Mesenchymal stem cell (in vitro differentiated cells and primary cell): ENCODE results near the gene MCUB.

Source experiments
- DNase-seq: peaks from one replicate; pipeline ENCODE4 v3.0.0-alpha.2; 2013
- H2AFZ ChIP-seq: one replicate; pipeline ENCODE4 v1.6.1; 2013; ENCODE audit warnings: low read depth, mild to moderate bottlenecking, control low read depth, inconsistent platforms, low read length, moderate library complexity
- H2AK5ac ChIP-seq: 2 replicates; pipeline ENCODE4 v1.6.1; 2013; ENCODE audit warnings: low read length, moderate library complexity, mild to moderate bottlenecking, inconsistent platforms; ENCODE audit not compliant: severe bottlenecking
- H2BK120ac ChIP-seq: one replicate; pipeline ENCODE4 v1.6.1; 2013; ENCODE audit warnings: low read depth, mild to moderate bottlenecking, inconsistent platforms, low read length, moderate library complexity
- H2BK12ac ChIP-seq, 2 experiments: one replicate each; pipeline ENCODE4 v1.6.1; 2013; ENCODE audit warnings: inconsistent platforms in 2 of 2, low read length in 2 of 2, mild to moderate bottlenecking in 2 of 2, moderate library complexity in 2 of 2, control low read depth in 1 of 2
- H2BK15ac ChIP-seq: one replicate; pipeline ENCODE4 v1.6.1; 2013; ENCODE audit warnings: mild to moderate bottlenecking, low read depth, inconsistent platforms; ENCODE audit not compliant: poor library complexity, severe bottlenecking
- H2BK5ac ChIP-seq: 2 replicates; pipeline ENCODE4 v1.6.1; 2013; ENCODE audit warnings: low read depth, mild to moderate bottlenecking, low read length, control low read depth, inconsistent platforms; ENCODE audit not compliant: poor library complexity, severe bottlenecking
- H3K14ac ChIP-seq, 2 experiments: one replicate each; pipeline ENCODE4 v1.6.1; 2013; ENCODE audit warnings: inconsistent platforms in 2 of 2, low read length in 2 of 2, control low read depth in 1 of 2, mild to moderate bottlenecking in 1 of 2, moderate library complexity in 1 of 2
- H3K18ac ChIP-seq, 2 experiments: one replicate each; pipeline ENCODE4 v1.6.1; 2013; ENCODE audit warnings: inconsistent platforms in 2 of 2, low read length in 2 of 2, control low read depth in 1 of 2, low read depth in 1 of 2, mild to moderate bottlenecking in 1 of 2
- H3K23ac ChIP-seq, 2 experiments: one replicate each; pipeline ENCODE4 v1.6.1; 2013; ENCODE audit warnings: inconsistent platforms in 2 of 2, low read length in 2 of 2, mild to moderate bottlenecking in 2 of 2, moderate library complexity in 2 of 2, control low read depth in 1 of 2
- H3K27ac ChIP-seq: 2 replicates; pipeline ENCODE4 v1.5.1; 2013; ENCODE audit warnings: mild to moderate bottlenecking, moderate library complexity, low read length, control low read depth, inconsistent platforms; ENCODE audit not compliant: poor library complexity, severe bottlenecking
- H3K27me3 ChIP-seq, 2 experiments: 2 replicates each; pipeline versions ENCODE4 v1.6.1 to v1.7.0; 2013; ENCODE audit warnings: low read length in 2 of 2, mild to moderate bottlenecking in 2 of 2, moderate library complexity in 2 of 2, control low read depth in 1 of 2, inconsistent platforms in 1 of 2; ENCODE audit not compliant: control insufficient read depth in 1 of 2, insufficient read depth in 1 of 2
- H3K36me3 ChIP-seq, 2 experiments: 2 replicates each; pipeline versions ENCODE4 v1.6.1 to v1.7.0; 2013; ENCODE audit warnings: low read length in 2 of 2, control low read depth in 1 of 2, inconsistent platforms in 1 of 2, low read depth in 1 of 2, mild to moderate bottlenecking in 1 of 2; ENCODE audit not compliant: insufficient read depth in 2 of 2, control insufficient read depth in 1 of 2
- H3K4ac ChIP-seq, 2 experiments: one replicate each; pipeline ENCODE4 v1.6.1; 2013; ENCODE audit warnings: inconsistent platforms in 2 of 2, low read length in 2 of 2, mild to moderate bottlenecking in 2 of 2, moderate library complexity in 2 of 2, control low read depth in 1 of 2, low read depth in 1 of 2
- H3K4me1 ChIP-seq: 2 replicates; pipeline ENCODE4 v1.6.1; 2013; ENCODE audit warnings: low read depth, low read length, control low read depth; ENCODE audit not compliant: control insufficient read depth, insufficient read depth
- H3K4me2 ChIP-seq: 2 replicates; pipeline ENCODE4 v1.6.1; 2013; ENCODE audit warnings: low read length, mild to moderate bottlenecking, inconsistent platforms; ENCODE audit not compliant: poor library complexity, severe bottlenecking
- H3K4me3 ChIP-seq, 2 experiments: 2 replicates each; pipeline versions ENCODE4 v1.5.1 to v1.7.0; 2013; ENCODE audit warnings: low read length in 2 of 2, mild to moderate bottlenecking in 2 of 2, control low read depth in 1 of 2, low read depth in 1 of 2; ENCODE audit not compliant: insufficient read depth in 1 of 2
- H3K79me1 ChIP-seq: replicated peaks from 2 replicates; pipeline ENCODE4 v1.6.1; 2013; ENCODE audit warnings: mild to moderate bottlenecking, control low read depth, low read length, inconsistent platforms; ENCODE audit not compliant: poor library complexity, severe bottlenecking
- H3K9ac ChIP-seq: 2 replicates; pipeline ENCODE4 v1.7.0; 2013; ENCODE audit warnings: mild to moderate bottlenecking, low read length, moderate library complexity
- H3K9me3 ChIP-seq: 2 replicates; pipeline ENCODE4 v1.7.0; 2013; ENCODE audit warnings: mild to moderate bottlenecking, low read length; ENCODE audit not compliant: control insufficient read depth
- H4K8ac ChIP-seq: one replicate; pipeline ENCODE4 v1.6.1; 2013; ENCODE audit warnings: inconsistent platforms, mild to moderate bottlenecking, low read length, moderate library complexity
- H4K91ac ChIP-seq: one replicate; pipeline ENCODE4 v1.6.1; 2013; ENCODE audit warnings: mild to moderate bottlenecking, low read length, inconsistent platforms
- WGBS: methylation state at CpG from one replicate; pipeline ENCODE4 v1.1.7; 2013; ENCODE audit warnings: mixed read lengths; 5-methylcytosine and 5-hydroxymethylcytosine counted together

Gene MCUB

DNA sequence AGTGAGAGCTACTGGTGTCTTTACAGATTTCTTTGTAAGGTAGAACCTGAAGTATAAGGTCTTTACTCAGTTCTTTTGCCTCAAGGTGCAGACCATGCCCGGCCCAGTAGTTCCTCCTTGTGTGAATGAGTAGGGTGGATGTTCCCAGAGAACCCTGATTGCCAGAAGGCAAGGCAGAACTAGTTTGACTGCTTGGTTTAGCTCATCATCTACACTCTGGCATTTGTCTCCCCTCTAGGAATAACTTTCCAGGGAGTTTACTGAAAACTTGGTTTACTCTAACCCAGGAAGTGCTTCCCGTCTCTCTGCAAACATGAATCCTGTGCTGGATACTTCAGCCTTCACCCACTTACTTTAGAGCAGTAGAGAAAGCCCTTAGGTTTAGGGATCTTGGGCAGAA lies 29.1 kb downstream of the MCUB start:
- WGBS, result 100% methylated on average over 1 of the region's 2 CpGs
- no peak overlapping the region for H3K27ac ChIP-seq
- no peak overlapping the region for H2BK12ac ChIP-seq
- H3K14ac ChIP-seq, result no peak overlapping the region
- no peaks in the 10 kb centered on the region for H3K9me3 ChIP-seq
- H3K4me2 ChIP-seq, result no peak overlapping the region
- H3K4me3 ChIP-seq, result no peak overlapping the region
- DNase-seq, result peak; percentile 10
- H3K4ac ChIP-seq, result no peak overlapping the region
- no peaks in the 10 kb centered on the region for H3K36me3 ChIP-seq
- no peak overlapping the region for H2BK5ac ChIP-seq
- H2AFZ ChIP-seq, result no peak overlapping the region
- peaks cover 6% of the 10 kb centered on the region for H3K79me1 ChIP-seq
- H4K8ac ChIP-seq, result no peak overlapping the region
- no peak overlapping the region for H4K91ac ChIP-seq
- H3K27me3 ChIP-seq, result no peaks in the 10 kb centered on the region
- peak overlapping the region in 1 of 2 experiments; percentile 55 for H3K18ac ChIP-seq
- no peak overlapping the region for H3K9ac ChIP-seq
- no peak overlapping the region for H2AK5ac ChIP-seq
- no peak overlapping the region for H2BK120ac ChIP-seq
- no peak overlapping the region for H2BK15ac ChIP-seq
- peaks cover 1% of the 10 kb centered on the region for H3K4me1 ChIP-seq
- no peak overlapping the region for H3K23ac ChIP-seq

DNA sequence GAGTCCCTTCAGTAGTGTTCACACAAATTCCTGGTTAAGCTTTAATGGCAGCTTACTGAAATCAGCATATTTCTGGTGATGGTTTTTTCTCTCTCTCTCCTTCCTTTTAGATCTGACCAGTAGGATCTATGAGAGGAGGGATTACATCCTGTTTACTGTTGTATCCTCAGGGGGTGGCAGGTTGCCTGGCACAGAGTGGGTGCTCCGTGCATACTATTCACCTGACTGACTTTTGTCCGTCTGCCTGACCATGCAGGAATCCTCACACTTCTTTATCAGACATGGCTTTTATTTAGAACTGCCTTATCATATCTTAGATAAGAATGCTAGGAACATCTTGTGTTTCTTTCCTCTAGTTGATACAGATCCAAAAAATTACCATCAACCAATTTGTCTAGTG lies 29.6 kb downstream of the MCUB start:
- Histone ChIP-seq H4K8ac (no peak overlapping the region), H3K18ac (no peak overlapping the region), H2BK12ac (no peak overlapping the region), H2AFZ (no peak overlapping the region), H2BK120ac (no peak overlapping the region), H3K4me1 (peaks cover 1% of the 10 kb centered on the region), H3K14ac (no peak overlapping the region), H4K91ac (no peak overlapping the region), H2BK15ac (no peak overlapping the region), H3K4ac (no peak overlapping the region), H3K27me3 (no peaks in the 10 kb centered on the region), H2BK5ac (no peak overlapping the region), H3K4me2 (no peak overlapping the region), H3K36me3 (no peaks in the 10 kb centered on the region), H3K9ac (no peak overlapping the region), H3K4me3 (no peak overlapping the region), H3K9me3 (no peaks in the 10 kb centered on the region), H2AK5ac (no peak overlapping the region), H3K23ac (no peak overlapping the region), H3K79me1 (peaks cover 7% of the 10 kb centered on the region), H3K27ac (no peak overlapping the region)
- peak; percentile 11 for DNase-seq
- WGBS, result 83% methylated on average over 1 of the region's 2 CpGs

DNA sequence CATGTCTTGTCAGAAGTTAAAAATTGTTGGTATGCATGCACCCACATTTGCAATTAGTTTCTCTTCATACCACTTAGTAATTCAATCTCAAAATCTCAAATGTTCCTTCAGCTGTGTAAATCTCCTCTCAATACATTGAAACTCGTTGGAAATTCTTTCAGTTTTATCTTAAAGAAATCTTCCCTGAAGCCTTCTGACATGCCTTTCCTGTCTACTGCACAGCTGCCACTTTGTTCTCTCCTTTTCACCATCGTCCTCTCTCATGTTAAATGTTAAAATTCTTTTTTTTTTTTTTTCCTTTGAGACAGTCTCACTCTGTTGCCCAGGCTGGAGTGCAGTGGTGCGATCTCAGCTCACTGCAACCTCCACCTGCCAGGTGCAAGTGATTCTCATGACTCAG lies 30.9 kb downstream of the MCUB start:
- WGBS, result 90% methylated on average over 3 of the region's 3 CpGs
- no peak overlapping the region for H3K14ac ChIP-seq

DNA sequence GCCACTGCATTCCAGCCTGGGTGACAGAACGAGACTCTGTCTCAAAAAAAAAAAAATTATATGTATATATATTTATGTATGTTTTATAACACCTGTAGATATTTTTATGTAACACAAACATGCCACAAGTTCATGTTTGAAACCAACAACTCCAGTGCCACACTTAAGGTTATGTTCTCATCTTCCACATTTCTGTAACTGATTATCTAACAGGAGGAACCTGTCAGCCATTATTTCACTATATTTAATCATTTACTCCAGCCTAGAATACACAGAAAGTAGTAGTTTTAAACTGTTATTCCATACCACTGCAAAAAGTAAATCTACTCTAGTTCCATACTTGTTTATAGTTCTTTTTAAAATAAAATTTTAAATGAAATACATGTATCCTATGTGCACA lies 32.3 kb downstream of the MCUB start:
- H3K4ac ChIP-seq, result no peak overlapping the region
- H3K9me3 ChIP-seq, result no peaks in the 10 kb centered on the region
- no peak overlapping the region for H4K91ac ChIP-seq
- no peak overlapping the region for H2BK120ac ChIP-seq
- no peak overlapping the region for H4K8ac ChIP-seq
- H3K4me1 ChIP-seq, result peaks cover 1% of the 10 kb centered on the region
- H2AK5ac ChIP-seq, result no peak overlapping the region
- H2BK5ac ChIP-seq, result no peak overlapping the region
- H3K23ac ChIP-seq, result no peak overlapping the region
- no peaks in the 10 kb centered on the region for H3K27me3 ChIP-seq
- peaks cover 2% of the 10 kb centered on the region for H3K79me1 ChIP-seq
- no peak overlapping the region for H2AFZ ChIP-seq
- H3K4me2 ChIP-seq, result no peak overlapping the region
- no CpG with 5 or more reads among the region's 1 CpG for WGBS
- no peak overlapping the region for H2BK12ac ChIP-seq
- no peak overlapping the region for H3K14ac ChIP-seq
- no peak overlapping the region for H3K9ac ChIP-seq
- no peak for DNase-seq
- H2BK15ac ChIP-seq, result no peak overlapping the region
- H3K4me3 ChIP-seq, result no peak overlapping the region
- no peaks in the 10 kb centered on the region for H3K36me3 ChIP-seq
- H3K18ac ChIP-seq, result no peak overlapping the region
- H3K27ac ChIP-seq, result no peak overlapping the region

More for the DNA sequence above, 30.9 kb downstream of the MCUB start:
- Histone ChIP-seq H3K4me2 (no peak overlapping the region), H2BK120ac (no peak overlapping the region), H3K18ac (no peak overlapping the region), H3K23ac (no peak overlapping the region), H3K9me3 (no peaks in the 10 kb centered on the region), H3K79me1 (peaks cover 7% of the 10 kb centered on the region), H3K4ac (no peak overlapping the region), H3K9ac (no peak overlapping the region), H3K4me1 (peaks cover 1% of the 10 kb centered on the region), H3K36me3 (no peaks in the 10 kb centered on the region), H2BK15ac (no peak overlapping the region), H4K8ac (no peak overlapping the region), H2BK5ac (no peak overlapping the region), H3K27me3 (no peaks in the 10 kb centered on the region), H4K91ac (no peak overlapping the region), H2AFZ (no peak overlapping the region), H3K4me3 (no peak overlapping the region), H2BK12ac (no peak overlapping the region), H2AK5ac (no peak overlapping the region), H3K27ac (no peak overlapping the region)
- DNase-seq, result no peak
